Measurements from ENCODE around the gene ABR. TPM values are rescaled to one million over a fixed set of nuclear protein-coding genes. Genes with fewer than 3 reads are reported as not detected.

ABR gene
- total and polyA plus RNA-seq, 12 donors: 5.3 to 152 (median 105) TPM

- peak overlapping the region; percentile 60 to 86 (median 73) for H3K27ac ChIP-seq
Measured at GRCh38 chr17:1039511-1040215, 140.1 kb downstream of the ABR start.

GRCh38 chr17:1039123-1039507 lies 140.7 kb downstream of the ABR start:
- H3K36me3 ChIP-seq (replicated peaks in 1 of 2): no peaks in the 10 kb centered on the region
- 56 to 78% (median 70%) methylated on average over 11 to 16 of the region's 16 CpGs for WGBS, 4 donors
- no peaks in the 10 kb centered on the region for H3K27me3 ChIP-seq
- no peak for DNase-seq
- no peak overlapping the region for H3K4me3 ChIP-seq
- no peaks in the 10 kb centered on the region for H3K9me3 ChIP-seq (replicated peaks in 1 of 3)
- peaks cover 14 to 18% of the 10 kb centered on the region in 2 donors for H3K4me1 ChIP-seq (replicated peaks in 1 of 2)
- intact Hi-C loops (cut with DNase I): no loop called here
- TF ChIP-seq CTCF (IDR thresholded peaks at IDR 0.05): no peak
- no peak for TF ChIP-seq POLR2A (IDR thresholded peaks at IDR 0.05)
- peak overlapping the region in 4 of 5 donors; percentile 72 to 86 (median 78) for H3K27ac ChIP-seq

More at GRCh38 chr17:1039511-1040215, 140.1 kb downstream of the ABR start:
- Histone ChIP-seq H3K4me3 (no peak overlapping the region), H3K9me3 (replicated peaks in 1 of 3) (no peaks in the 10 kb centered on the region), H3K36me3 (replicated peaks in 1 of 2) (no peaks in the 10 kb centered on the region), H3K4me1 (replicated peaks in 1 of 2) (peaks cover 14 to 18% of the 10 kb centered on the region in 2 donors), H3K27me3 (no peaks in the 10 kb centered on the region)
- DNase-seq: peak; percentile 78 to 90 (median 85)
- intact Hi-C loops (cut with DNase I): no loop called here
- WGBS, 4 donors: 32 to 49% (median 39%) methylated on average over 16 to 30 of the region's 30 CpGs
- TF ChIP-seq POLR2A (IDR thresholded peaks at IDR 0.05) (no peak), CTCF (IDR thresholded peaks at IDR 0.05) (no peak)

GRCh38 chr17:1038459-1039122 lies 141.2 kb downstream of the ABR start:
- no peak overlapping the region for H3K4me3 ChIP-seq
- peak overlapping the region in 3 of 5 donors; percentile 72 to 86 (median 84) for H3K27ac ChIP-seq
- no peak for TF ChIP-seq CTCF (IDR thresholded peaks at IDR 0.05)
- TF ChIP-seq POLR2A (IDR thresholded peaks at IDR 0.05): no peak

GRCh38 chr17:1037238-1037879 lies 142.4 kb downstream of the ABR start:
- TF ChIP-seq POLR2A (IDR thresholded peaks at IDR 0.05): no peak
- TF ChIP-seq CTCF (IDR thresholded peaks at IDR 0.05): no peak
- peaks cover 14 to 22% of the 10 kb centered on the region in 2 donors for H3K4me1 ChIP-seq (replicated peaks in 1 of 2)
- DNase-seq: no peak
- H3K4me3 ChIP-seq: no peak overlapping the region
- no peaks in the 10 kb centered on the region for H3K36me3 ChIP-seq (replicated peaks in 1 of 2)
- H3K27me3 ChIP-seq: no peaks in the 10 kb centered on the region
- 83 to 89% (median 86%) methylated on average over 16 to 19 of the region's 19 CpGs for WGBS, 4 donors
- no peak overlapping the region for H3K27ac ChIP-seq
- H3K9me3 ChIP-seq (replicated peaks in 1 of 3): no peaks in the 10 kb centered on the region
- intact Hi-C loops (cut with DNase I): no loop called here

More at GRCh38 chr17:1038459-1039122, 141.2 kb downstream of the ABR start:
- intact Hi-C loops (cut with DNase I): no loop called here
- Histone ChIP-seq H3K9me3 (replicated peaks in 1 of 3) (no peaks in the 10 kb centered on the region), H3K36me3 (replicated peaks in 1 of 2) (no peaks in the 10 kb centered on the region), H3K27me3 (no peaks in the 10 kb centered on the region), H3K4me1 (replicated peaks in 1 of 2) (peaks cover 14 to 18% of the 10 kb centered on the region in 2 donors)
- 83 to 91% (median 86%) methylated on average over 15 to 31 of the region's 31 CpGs for WGBS, 4 donors
- DNase-seq: no peak

Measured in adrenal gland (tissue), 12 donors.